22Rv1 (cell line): ENCODE results near the gene ADGRB3.

Experiments
- ZFX ChIP-seq: fragments of 450-650 bp; IDR thresholded peaks from 2 replicates; pipeline ENCODE4 v1.6.1; 2017; ENCODE audit warnings: antibody characterized with exemption, borderline replicate concordance
- TF ChIP-seq, protein P1 (sequence below): fragments of 450-650 bp; IDR thresholded peaks from 2 replicates; pipeline ENCODE4 v1.5.1; 2017; ENCODE audit warnings: mild to moderate bottlenecking

DNA sequence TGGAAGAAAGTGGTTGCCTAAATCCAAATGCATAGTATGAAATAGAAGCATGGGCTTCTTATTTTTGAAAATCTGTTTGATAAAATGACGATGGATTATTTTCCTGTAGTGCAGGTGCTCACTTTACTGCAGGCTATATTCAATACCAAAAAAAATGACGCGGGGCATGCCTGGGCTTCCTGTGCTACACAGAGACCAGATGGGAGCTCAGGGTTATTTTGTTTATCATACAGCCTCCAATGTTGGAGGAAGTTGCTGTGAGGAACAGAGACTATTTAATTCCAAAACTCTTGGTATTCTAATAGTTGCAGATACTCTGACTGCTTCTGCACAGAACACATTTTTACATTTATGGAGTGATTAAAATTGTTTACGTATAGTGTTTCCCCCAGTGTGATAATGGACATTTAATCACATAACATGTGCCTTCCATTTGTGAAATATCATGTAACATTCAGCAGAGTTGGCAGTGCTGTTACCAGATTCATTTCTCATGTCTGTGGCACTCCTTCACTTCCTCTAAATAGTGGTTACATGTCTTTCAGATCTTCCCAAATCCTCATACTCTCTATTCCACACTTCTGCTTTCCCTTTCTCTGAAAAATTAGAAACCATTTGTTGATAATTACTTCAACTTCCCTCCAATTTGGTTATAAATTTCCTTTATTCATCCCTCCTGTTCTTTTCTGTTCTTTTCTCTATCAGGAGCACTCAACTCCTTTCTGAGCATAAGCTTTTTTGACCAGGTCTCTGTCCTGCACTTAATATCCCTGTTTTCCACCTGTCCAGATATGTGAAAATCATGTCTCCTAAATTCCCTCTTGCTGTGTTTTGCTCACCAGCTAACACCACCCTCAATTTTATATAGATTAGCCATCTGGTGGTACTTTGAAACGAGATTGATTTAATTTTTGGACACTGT is 121.6 kb downstream of the ADGRB3 start:
- TF ChIP-seq, protein P1, sequence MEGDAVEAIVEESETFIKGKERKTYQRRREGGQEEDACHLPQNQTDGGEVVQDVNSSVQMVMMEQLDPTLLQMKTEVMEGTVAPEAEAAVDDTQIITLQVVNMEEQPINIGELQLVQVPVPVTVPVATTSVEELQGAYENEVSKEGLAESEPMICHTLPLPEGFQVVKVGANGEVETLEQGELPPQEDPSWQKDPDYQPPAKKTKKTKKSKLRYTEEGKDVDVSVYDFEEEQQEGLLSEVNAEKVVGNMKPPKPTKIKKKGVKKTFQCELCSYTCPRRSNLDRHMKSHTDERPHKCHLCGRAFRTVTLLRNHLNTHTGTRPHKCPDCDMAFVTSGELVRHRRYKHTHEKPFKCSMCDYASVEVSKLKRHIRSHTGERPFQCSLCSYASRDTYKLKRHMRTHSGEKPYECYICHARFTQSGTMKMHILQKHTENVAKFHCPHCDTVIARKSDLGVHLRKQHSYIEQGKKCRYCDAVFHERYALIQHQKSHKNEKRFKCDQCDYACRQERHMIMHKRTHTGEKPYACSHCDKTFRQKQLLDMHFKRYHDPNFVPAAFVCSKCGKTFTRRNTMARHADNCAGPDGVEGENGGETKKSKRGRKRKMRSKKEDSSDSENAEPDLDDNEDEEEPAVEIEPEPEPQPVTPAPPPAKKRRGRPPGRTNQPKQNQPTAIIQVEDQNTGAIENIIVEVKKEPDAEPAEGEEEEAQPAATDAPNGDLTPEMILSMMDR, result no peak
- no peak for TF ChIP-seq ZFX
